Activated naive CD8-positive, alpha-beta T cell treated with anti-CD3 and anti-CD28 coated beads for 36 hours (primary cell): ENCODE data around the gene NEK11. TPM values are rescaled to one million over a fixed set of nuclear protein-coding genes. Genes with fewer than 3 reads are reported as not detected.
"Not testable (repeated sequence)": the region's sequence is repeated elsewhere in the genome, so short reads cannot be mapped to it uniquely, and the experiment has no call there.

ENCODE experiments used
- DNase-seq: peaks from one replicate; pipeline ENCODE4 v3.0.0; 2021
- H3K27ac Mint-ChIP-seq: one replicate; pipeline ENCODE4 v1.8.0; 2022; ENCODE audit warnings: mild to moderate bottlenecking, moderate library complexity, mixed read lengths
- H3K27me3 Mint-ChIP-seq: one replicate; pipeline ENCODE4 v1.8.0; 2022; ENCODE audit warnings: mild to moderate bottlenecking, mixed read lengths
- H3K36me3 Mint-ChIP-seq: one replicate; pipeline ENCODE4 v1.8.0; 2021; ENCODE audit warnings: mild to moderate bottlenecking, mixed read lengths
- H3K4me1 Mint-ChIP-seq: one replicate; pipeline ENCODE4 v1.8.0; 2021; ENCODE audit warnings: mixed read lengths
- H3K4me3 Mint-ChIP-seq: one replicate; pipeline ENCODE4 v1.8.0; 2022; ENCODE audit warnings: mild to moderate bottlenecking, moderate library complexity, mixed read lengths
- H3K9me3 Mint-ChIP-seq: one replicate; pipeline ENCODE4 v1.8.0; 2022; ENCODE audit warnings: mixed read lengths
- total RNA-seq, 2 experiments: library from RNA; stranded (reverse); gene quantifications; one replicate each; pipeline ENCODE4 v1.2.3, GENCODE V29; 2021

NEK11 gene
- total RNA-seq, 2 experiments from 2014 or later, result 0.85 to 2.1 TPM

DNA sequence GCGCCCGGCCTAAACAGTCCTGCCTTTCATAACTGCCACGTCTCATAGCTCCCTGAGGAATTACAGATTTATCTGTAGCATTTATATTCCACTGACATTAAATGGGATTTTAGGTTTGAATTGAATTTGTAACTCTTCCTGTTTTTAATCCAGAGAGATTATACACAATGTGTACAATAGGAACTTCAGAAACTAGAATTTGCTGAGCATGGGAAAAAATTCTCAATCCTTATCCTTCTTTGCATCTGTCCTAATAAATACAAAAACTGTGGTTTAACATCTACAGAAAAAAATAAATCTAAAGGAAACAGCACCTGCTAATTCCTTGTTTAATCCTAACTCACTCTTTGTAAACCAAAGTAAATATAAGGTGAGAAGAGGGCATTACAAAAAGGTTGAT lies 2.2 kb downstream of the NEK11 start:
- Mint-ChIP-seq H3K36me3 (peaks cover 13% of the 10 kb centered on the region), H3K27ac (no peak overlapping the region), H3K9me3 (no peaks in the 10 kb centered on the region), H3K4me1 (peaks cover 26% of the 10 kb centered on the region), H3K27me3 (no peaks in the 10 kb centered on the region), H3K4me3 (no peak overlapping the region)
- DNase-seq, result no peak

DNA sequence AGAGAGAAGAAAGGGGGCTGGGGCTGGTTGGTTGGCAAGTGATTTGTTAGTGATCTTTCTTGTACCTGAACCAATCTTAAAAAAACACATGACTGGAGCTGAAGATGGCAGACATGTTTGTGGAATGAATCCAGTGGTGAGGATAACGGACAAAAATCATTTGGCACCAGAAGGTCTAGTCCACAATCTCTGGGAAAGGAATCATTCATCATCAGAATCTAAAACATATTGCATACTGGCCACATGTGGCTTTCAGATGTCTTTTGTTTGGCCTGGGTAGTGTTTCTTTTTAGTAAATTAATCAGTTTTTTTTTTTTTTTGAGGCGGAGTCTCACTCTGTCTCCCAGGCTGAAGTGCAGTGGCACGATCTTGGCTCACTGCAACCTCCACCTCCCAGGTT lies 5.0 kb downstream of the NEK11 start:
- no peak for DNase-seq
- H3K27me3 Mint-ChIP-seq, result no peaks in the 10 kb centered on the region
- H3K4me1 Mint-ChIP-seq, result peaks cover 6% of the 10 kb centered on the region
- H3K36me3 Mint-ChIP-seq, result no peaks in the 10 kb centered on the region
- no peaks in the 10 kb centered on the region for H3K9me3 Mint-ChIP-seq
- H3K27ac Mint-ChIP-seq, result no peak overlapping the region
- H3K4me3 Mint-ChIP-seq, result no peak overlapping the region

DNA sequence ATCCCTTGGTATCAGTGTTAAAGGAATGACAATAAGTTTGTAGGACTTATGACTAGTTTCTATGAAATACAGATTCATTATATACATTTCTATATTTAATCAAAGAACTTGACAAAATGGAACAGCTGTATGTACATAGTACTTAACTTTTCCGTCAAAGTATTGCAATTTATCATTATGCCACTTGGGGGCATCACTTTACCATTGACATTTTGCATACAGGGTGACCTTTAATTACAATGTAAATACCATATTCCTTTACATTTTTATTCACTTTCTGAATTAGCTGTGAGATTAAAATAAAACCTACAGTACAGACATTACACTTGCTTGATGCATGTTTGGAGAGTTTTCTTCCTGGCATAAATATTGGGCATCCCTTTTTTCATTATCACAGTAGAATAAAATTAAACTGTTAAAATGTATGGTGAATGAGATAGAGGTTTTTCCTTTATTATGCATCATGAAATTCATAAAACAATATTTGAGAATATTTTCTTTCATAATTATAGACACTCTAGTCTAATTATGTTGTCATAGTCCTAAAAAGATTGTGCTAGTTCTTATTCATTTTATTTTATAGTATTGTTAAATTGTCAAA lies 6.9 kb downstream of the NEK11 start:
- Mint-ChIP-seq H3K27ac (no peak overlapping the region), H3K9me3 (no peaks in the 10 kb centered on the region), H3K36me3 (no peaks in the 10 kb centered on the region), H3K4me3 (no peak overlapping the region), H3K27me3 (no peaks in the 10 kb centered on the region), H3K4me1 (no peaks in the 10 kb centered on the region)
- no peak for DNase-seq

DNA sequence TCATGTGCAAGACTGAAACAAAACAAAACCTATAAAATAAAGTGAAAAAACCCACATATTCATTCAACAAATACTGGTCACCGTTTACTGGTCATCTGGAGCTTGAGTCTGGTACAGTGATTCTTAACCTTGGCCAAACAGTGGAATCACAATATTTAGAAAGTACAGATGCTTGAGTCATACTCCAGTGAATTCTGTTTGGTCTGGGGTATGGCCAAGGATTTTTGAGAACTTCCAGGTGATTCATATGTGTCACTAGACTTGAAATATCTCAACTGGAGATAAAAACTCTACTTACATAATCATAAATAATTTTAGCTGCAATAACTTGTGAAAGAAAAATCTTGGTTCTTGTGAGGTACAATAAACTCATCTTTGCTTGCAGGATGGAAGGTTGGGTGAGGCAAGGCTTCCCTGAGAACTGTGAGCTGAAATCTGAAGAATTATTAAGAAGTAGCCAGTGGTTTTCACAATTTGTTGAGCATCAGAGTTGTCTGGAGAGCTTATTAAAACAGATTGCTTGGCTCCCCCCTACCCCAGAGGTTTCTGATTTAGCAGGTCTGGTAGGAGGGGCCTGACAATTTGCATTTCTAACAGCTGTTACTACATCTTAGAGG lies 9.6 kb downstream of the NEK11 start:
- peaks cover 6% of the 10 kb centered on the region for H3K4me1 Mint-ChIP-seq
- no peaks in the 10 kb centered on the region for H3K27me3 Mint-ChIP-seq
- H3K27ac Mint-ChIP-seq, result no peak overlapping the region
- no peak overlapping the region for H3K4me3 Mint-ChIP-seq
- H3K9me3 Mint-ChIP-seq, result no peaks in the 10 kb centered on the region
- DNase-seq, result no peak
- H3K36me3 Mint-ChIP-seq, result peaks cover 3% of the 10 kb centered on the region

DNA sequence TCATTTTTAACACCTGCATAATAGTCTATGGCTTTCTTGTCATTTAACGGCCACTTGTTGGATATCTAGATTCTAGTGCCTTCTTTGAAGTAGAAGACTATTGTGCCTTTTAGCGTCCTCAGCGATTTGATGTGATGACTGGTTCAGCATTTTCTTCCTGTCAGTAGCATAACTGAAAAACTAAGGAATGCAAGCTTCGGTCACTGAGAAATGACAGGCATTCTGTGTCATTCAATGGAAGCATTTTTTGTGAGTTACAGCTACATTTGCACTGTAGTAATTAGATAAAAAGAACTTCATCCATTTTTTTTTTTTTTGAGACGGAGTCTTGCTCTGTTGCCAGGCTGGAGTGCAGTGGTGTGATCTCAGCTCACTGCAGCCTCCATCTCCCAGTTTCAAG lies 10.3 kb downstream of the NEK11 start:
- Mint-ChIP-seq H3K27me3 (no peaks in the 10 kb centered on the region), H3K27ac (no peak overlapping the region), H3K4me3 (no peak overlapping the region), H3K9me3 (peaks cover 2% of the 10 kb centered on the region), H3K4me1 (peaks cover 6% of the 10 kb centered on the region), H3K36me3 (peaks cover 8% of the 10 kb centered on the region)
- DNase-seq, result no peak

DNA sequence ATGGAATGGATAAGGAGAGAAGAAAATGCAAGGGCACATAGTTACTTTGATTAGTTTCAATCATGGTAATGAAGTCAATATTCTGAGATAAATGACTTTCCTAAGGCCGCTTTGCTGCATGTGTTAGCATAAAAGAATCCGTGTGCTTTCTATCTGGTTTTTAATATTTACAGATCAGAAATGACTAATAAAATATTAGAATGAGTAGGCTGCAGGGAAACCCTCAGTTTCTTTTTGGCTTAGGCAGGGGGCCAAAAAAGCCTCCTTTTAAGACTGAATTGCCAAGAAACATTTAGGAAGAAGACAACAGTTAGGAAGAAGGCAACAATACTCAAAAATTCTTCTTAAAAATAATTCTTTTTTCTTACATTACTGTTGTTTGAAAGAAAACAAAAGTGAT lies 11.6 kb downstream of the NEK11 start:
- Mint-ChIP-seq H3K27ac (no peak overlapping the region), H3K9me3 (peaks cover 4% of the 10 kb centered on the region), H3K4me1 (peaks cover 10% of the 10 kb centered on the region), H3K36me3 (peaks cover 11% of the 10 kb centered on the region), H3K4me3 (no peak overlapping the region), H3K27me3 (no peaks in the 10 kb centered on the region)
- DNase-seq, result no peak

DNA sequence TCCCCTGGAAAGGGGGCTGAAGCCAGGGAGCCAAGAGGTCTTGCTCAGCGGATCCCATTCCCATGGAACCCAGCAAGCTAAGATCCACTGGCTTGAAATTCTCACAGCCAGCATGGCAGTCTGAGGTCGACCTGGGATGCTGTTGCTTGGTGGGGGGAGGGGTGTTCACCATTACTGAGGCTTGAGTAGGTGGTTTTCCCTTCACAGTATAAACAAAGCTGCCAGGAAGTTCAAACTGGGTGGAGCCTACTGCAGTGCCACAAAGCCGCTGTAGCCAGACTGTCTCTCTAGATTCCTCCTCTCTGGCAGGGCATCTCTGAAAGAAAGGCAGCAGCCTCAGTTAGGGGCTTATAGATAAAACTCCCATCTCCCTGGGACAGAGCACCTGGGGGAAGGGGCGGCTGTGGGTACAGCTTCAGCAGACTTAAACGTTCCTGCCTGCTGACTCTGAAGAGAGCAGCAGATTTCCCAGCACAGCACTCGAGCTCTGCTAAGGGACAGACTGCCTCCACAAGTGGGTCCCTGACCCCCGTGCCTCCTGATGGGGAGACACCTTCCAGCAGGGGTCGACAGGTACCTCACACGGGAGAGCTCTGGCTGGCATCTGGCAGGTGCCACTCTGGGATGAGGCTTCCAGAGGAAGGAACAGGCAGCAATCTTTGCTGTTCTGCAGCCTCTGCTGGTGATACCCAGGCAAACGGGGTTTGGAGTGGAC lies 15.8 kb downstream of the NEK11 start:
- not testable (repeated sequence) for H3K4me3 Mint-ChIP-seq, H3K27me3 Mint-ChIP-seq, H3K27ac Mint-ChIP-seq, H3K4me1 Mint-ChIP-seq
- Mint-ChIP-seq H3K9me3 (peaks cover 35% of the 10 kb centered on the region), H3K36me3 (peaks cover 31% of the 10 kb centered on the region)
- DNase-seq, result peak; percentile 10

DNA sequence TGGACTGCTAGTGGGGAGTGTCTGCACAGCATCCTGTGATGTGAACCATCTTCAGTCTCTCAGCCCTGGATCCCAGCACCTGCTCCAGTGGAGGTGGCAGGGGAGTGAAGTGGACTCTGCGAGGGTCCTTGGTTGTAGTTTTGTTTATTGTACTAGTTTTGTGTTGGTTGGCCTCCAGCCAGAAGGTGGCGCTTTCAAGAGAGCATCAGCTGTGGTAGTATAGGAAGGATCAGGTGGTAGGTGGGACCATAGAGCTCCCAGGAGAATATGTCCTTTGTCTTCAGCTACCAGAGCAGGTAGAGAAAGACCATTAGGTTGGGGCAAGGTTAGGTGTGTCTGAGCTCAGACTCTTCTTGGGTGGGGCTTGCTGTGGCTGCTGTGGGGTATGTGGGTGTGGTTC lies 20.9 kb downstream of the NEK11 start:
- H3K36me3 Mint-ChIP-seq, result peaks cover 25% of the 10 kb centered on the region
- peaks cover 38% of the 10 kb centered on the region for H3K9me3 Mint-ChIP-seq
- no peak overlapping the region for H3K4me3 Mint-ChIP-seq
- peaks cover 6% of the 10 kb centered on the region for H3K4me1 Mint-ChIP-seq
- no peak overlapping the region for H3K27ac Mint-ChIP-seq
- no peaks in the 10 kb centered on the region for H3K27me3 Mint-ChIP-seq
- no peak for DNase-seq

DNA sequence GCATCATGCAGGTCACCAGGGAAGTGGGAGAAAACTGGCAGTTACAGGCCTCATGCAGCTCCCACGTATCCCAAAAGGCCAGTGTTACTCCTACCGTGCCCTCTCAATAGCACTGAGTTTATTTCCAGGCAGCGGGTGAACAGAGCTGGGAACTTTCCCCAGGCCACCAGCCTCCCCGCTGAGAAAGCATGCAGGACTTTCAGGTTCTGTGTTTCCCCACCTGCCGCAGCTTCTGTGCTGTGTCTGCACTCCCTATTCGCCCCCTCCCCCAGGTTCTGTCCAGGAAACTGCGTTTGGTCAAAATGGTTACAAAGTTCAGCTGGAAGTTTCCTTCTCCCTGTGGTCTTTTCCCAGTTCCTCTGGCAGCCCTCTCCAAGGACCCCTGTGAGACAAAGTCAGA lies 21.4 kb downstream of the NEK11 start:
- peaks cover 2% of the 10 kb centered on the region for H3K4me1 Mint-ChIP-seq
- no peaks in the 10 kb centered on the region for H3K27me3 Mint-ChIP-seq
- no peak overlapping the region for H3K27ac Mint-ChIP-seq
- DNase-seq, result no peak
- H3K4me3 Mint-ChIP-seq, result no peak overlapping the region
- H3K36me3 Mint-ChIP-seq, result peaks cover 23% of the 10 kb centered on the region
- H3K9me3 Mint-ChIP-seq, result peaks cover 38% of the 10 kb centered on the region

DNA sequence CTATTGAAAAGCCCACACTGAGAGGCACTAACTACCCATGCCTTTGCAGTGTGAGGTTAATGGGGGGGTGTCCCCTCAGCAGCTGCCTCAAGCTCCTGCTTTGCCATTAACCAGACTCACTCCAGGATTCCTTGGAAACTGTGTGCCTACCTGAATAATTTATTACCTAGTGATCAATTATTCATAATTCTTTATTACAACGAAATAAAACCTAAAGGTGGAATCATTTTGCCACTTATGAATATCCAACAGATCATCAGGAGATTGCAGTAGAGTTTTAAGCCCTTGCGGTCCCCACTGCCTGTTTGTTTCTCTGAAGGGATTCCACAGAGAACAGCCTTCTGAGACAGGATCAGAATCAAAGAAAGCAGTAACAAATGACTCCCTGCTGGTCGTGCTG lies 23.3 kb downstream of the NEK11 start:
- Mint-ChIP-seq H3K36me3 (peaks cover 5% of the 10 kb centered on the region), H3K4me1 (peaks cover 2% of the 10 kb centered on the region), H3K27me3 (no peaks in the 10 kb centered on the region), H3K9me3 (peaks cover 20% of the 10 kb centered on the region), H3K27ac (no peak overlapping the region), H3K4me3 (no peak overlapping the region)
- no peak for DNase-seq

DNA sequence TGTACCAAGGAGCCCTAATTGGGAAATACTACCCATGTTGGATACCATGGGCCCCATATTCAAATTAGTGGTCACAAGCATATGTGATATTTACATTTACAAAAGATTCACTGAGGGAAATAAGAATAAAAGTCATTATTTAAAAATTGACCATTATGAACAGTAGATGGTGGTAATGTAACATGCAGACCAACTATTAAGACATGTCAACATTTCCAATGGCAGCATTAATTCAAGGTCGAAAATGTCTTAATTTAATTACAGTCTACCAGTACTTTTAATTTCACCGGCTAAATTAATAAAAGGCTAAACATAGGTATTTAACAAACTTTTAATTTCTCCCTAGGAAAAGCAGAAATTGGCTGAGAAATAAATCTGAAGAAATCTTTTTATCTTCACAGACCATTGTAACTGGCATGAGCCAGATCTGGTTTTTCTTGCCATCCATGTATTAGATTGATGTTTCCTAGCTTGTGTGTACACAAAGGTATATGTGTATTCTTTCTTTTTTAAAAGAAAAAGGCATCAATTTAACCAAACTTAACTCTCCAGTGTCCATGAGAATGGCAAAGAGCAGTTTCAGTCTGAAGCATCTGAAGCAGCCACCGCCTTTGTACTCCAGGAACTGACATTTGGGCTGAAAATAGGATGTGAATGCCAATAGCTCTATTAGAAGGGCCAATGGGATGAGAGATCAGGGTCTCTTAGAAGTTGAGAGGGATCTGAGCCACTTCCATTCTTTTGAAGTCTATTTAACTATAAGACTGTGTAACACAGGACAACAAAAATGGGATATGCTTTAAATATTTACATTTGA lies 26.6 kb downstream of the NEK11 start:
- H3K36me3 Mint-ChIP-seq, result peaks cover 2% of the 10 kb centered on the region
- H3K4me3 Mint-ChIP-seq, result no peak overlapping the region
- no peak for DNase-seq
- no peak overlapping the region for H3K27ac Mint-ChIP-seq
- no peaks in the 10 kb centered on the region for H3K9me3 Mint-ChIP-seq
- H3K4me1 Mint-ChIP-seq, result no peaks in the 10 kb centered on the region
- H3K27me3 Mint-ChIP-seq, result no peaks in the 10 kb centered on the region

DNA sequence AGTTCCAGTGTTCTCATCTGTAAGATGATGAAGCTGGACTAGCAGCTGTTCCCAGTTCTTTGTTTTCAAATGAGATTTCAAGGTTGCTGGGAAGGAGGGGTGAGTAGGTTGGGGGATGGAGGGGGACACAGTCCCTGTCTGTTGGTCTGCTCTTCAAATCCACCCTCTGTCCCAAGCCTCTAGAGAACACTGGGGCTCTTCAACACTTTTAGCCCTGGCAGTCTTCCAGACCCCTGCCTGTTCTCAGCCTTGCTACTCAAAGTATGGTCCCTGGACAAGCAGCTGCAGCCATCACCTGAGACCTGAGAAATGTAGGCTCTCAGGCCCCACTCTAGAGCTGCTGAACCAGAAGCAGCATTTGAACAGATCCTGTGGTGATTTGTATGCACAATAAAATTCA lies 41.3 kb downstream of the NEK11 start:
- no peak overlapping the region for H3K27ac Mint-ChIP-seq
- H3K4me3 Mint-ChIP-seq, result no peak overlapping the region
- no peaks in the 10 kb centered on the region for H3K27me3 Mint-ChIP-seq
- no peaks in the 10 kb centered on the region for H3K9me3 Mint-ChIP-seq
- H3K4me1 Mint-ChIP-seq, result peaks cover 5% of the 10 kb centered on the region
- H3K36me3 Mint-ChIP-seq, result no peaks in the 10 kb centered on the region
- DNase-seq, result no peak

DNA sequence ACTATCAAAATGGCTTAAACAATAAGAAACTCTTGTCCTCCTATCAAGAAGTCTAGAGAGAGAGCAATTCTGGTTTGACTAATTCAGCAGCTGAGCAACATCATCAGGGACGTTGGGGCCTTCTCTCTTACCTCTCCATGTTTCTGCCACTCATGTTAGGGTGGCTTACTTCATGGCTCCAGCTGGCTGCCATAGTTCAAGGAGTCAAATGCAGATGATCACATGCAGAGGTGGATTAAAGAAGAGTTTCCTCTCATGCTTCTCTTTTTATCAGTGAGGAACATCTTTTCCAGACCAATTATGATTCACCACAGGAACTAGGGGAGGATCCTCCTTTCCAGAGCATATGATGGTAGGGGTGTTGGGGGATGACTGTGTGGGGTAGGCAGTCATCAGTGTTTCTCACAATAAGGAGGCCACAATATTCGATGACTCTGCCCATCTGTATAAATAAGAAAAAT lies 45.5 kb downstream of the NEK11 start:
- H3K36me3 Mint-ChIP-seq, result no peaks in the 10 kb centered on the region
- H3K4me3 Mint-ChIP-seq, result no peak overlapping the region
- no peaks in the 10 kb centered on the region for H3K27me3 Mint-ChIP-seq
- no peaks in the 10 kb centered on the region for H3K9me3 Mint-ChIP-seq
- no peak overlapping the region for H3K27ac Mint-ChIP-seq
- no peak for DNase-seq
- no peaks in the 10 kb centered on the region for H3K4me1 Mint-ChIP-seq

DNA sequence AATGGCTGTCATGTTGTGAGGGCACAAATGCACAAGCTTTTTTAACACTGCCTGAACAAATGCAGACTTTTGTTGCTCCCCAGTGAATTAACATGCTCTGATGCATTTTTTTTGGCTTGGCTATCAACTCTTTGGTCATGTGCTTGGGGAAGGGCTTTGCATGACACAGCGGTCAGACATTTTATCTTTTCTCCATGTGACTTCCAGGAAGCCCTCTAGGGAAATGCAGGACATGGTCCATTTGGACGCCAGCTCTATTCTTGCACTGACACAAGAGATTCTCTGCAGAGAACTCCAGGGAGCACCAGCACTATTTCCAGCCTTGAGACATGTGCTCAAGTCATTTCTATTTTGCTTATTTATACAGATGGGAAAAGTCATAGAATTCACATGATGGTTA lies 46.2 kb downstream of the NEK11 start:
- H3K4me1 Mint-ChIP-seq, result no peaks in the 10 kb centered on the region
- no peak overlapping the region for H3K4me3 Mint-ChIP-seq
- H3K27me3 Mint-ChIP-seq, result no peaks in the 10 kb centered on the region
- no peaks in the 10 kb centered on the region for H3K9me3 Mint-ChIP-seq
- no peaks in the 10 kb centered on the region for H3K36me3 Mint-ChIP-seq
- no peak for DNase-seq
- H3K27ac Mint-ChIP-seq, result no peak overlapping the region

DNA sequence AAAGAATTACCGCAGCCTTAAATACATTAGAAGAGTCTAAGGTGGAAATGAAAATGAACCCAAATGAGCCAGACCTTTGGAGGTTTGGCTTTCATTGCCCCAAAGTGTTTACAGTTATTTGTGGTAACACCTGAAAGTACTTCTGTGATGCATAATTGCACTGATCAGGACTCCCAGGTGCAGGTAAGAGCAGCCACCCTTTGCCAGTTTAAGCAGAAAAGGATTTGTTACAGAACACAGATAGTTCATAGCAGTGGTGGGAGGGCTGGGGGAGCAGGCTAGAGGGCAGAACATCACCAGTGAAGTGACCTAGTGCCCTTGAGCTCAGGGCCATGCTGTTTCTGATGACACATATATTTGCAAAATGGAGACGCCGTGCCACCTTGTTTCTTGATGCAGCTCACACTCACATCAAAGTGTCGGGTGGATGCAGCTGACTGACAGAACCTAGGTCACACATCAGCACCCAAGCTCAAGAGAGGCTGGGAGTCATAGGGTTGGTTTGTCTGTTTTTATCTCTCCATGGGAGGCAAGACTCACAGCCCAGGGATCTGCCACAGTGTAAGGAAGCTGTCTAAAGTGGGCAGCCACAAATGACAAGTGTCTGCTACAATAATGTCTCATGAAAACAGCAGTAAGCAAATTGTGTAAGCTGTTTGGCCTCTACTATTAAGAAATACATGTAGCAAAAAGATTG lies 49.1 kb downstream of the NEK11 start:
- H3K4me1 Mint-ChIP-seq, result no peaks in the 10 kb centered on the region

More for the DNA sequence above, 49.1 kb downstream of the NEK11 start:
- H3K36me3 Mint-ChIP-seq, result no peaks in the 10 kb centered on the region
- no peak overlapping the region for H3K27ac Mint-ChIP-seq
- H3K27me3 Mint-ChIP-seq, result no peaks in the 10 kb centered on the region
- H3K9me3 Mint-ChIP-seq, result no peaks in the 10 kb centered on the region
- DNase-seq, result no peak
- no peak overlapping the region for H3K4me3 Mint-ChIP-seq
